Measurements from ENCODE around the gene MAGT1.

MAGT1 gene

GRCh38 chrX:77894921-77895886 is at the start of gene MAGT1:
Gene MAGT1, minus strand, starts transcription at chrX:77895435. Its CDS starts 25 bp downstream, at chrX:77895410.
- CTCF ChIA-PET: interaction anchor here (0.6 to 1.0 kb wide), 3 partner anchors 17 to 413 kb away, joined by 3 read pairs; no protein-coding TSS in a partner anchor
- H3K36me3 ChIP-seq (ENCODE audit: control insufficient read depth in 2 of 2, insufficient read depth in 1 of 2, low read length in 2 of 2): peaks cover 0 to 12% of the 10 kb centered on the region in 2 experiments; a peak in 2 of 3 replicates
- peak within 1 kb of the TSS; percentile 72 for H3K4me3 ChIP-seq (ENCODE audit: low read depth, low read length)
- H3K27ac ChIP-seq (ENCODE audit: extremely low read depth, low read depth, low read length): peak within 1 kb of the TSS; percentile 84
- H3K4me1 ChIP-seq (ENCODE audit: control insufficient read depth, insufficient read depth, low read length): no peaks in the 10 kb centered on the region
- POLR2A ChIA-PET: interaction anchor here (0.5 to 1.0 kb wide), 4 partner anchors 10 to 122 kb away, joined by 3 to 5 read pairs (median 4); no protein-coding TSS in a partner anchor
- no peaks in the 10 kb centered on the region for H3K9me3 ChIP-seq (ENCODE audit: control insufficient read depth, insufficient read depth, low read depth, low read length)
- TF ChIP-seq ZNF114 (tag by site-specific recombination; IDR thresholded peaks at IDR 0.05): no peak
- TF ChIP-seq ZNF18 (tag by site-specific recombination; IDR thresholded peaks at IDR 0.05): no peak
- TF ChIP-seq ZNF558 (tag by site-specific recombination; IDR thresholded peaks at IDR 0.05): no peak
- no peak for TF ChIP-seq ZNF521 (tag by site-specific recombination; IDR thresholded peaks at IDR 0.05)
- no peak for TF ChIP-seq IKZF3 (tag by site-specific recombination; IDR thresholded peaks at IDR 0.05)
- no peak for TF ChIP-seq SCRT2 (tag by site-specific recombination; IDR thresholded peaks at IDR 0.05)
- no peak for TF ChIP-seq BCL6B (tag by site-specific recombination; IDR thresholded peaks at IDR 0.05)
- TF ChIP-seq ZSCAN5A (tag by site-specific recombination; IDR thresholded peaks at IDR 0.05): no peak
- TF ChIP-seq KLF7 (tag by site-specific recombination; IDR thresholded peaks at IDR 0.05; ENCODE audit: borderline replicate concordance): 0 out of 2 replicates have a peak, but pooled peaks have one; percentile 48
- TF ChIP-seq ZNF624 (tag by site-specific recombination; IDR thresholded peaks at IDR 0.05): no peak
- TF ChIP-seq KLF1 (tag by site-specific recombination; IDR thresholded peaks at IDR 0.05): 0 out of 2 replicates have a peak, but pooled peaks have one; percentile 9
- TF ChIP-seq REST (tag by site-specific recombination; IDR thresholded peaks at IDR 0.05): no peak
- no peak for TF ChIP-seq TRIM28 (IDR thresholded peaks at IDR 0.05; ENCODE audit: borderline replicate concordance, low read length)
- no peak for TF ChIP-seq BCL11B (tag by site-specific recombination; IDR thresholded peaks at IDR 0.05; ENCODE audit: low read depth)
- TF ChIP-seq ZSCAN16 (tag by site-specific recombination; IDR thresholded peaks at IDR 0.05): no peak
- TF ChIP-seq ZBTB21 (tag by site-specific recombination; IDR thresholded peaks at IDR 0.05): peak; percentile 76
- TF ChIP-seq ZSCAN18 (tag by site-specific recombination; IDR thresholded peaks at IDR 0.05): no peak
- TF ChIP-seq KLF8 (tag by site-specific recombination; IDR thresholded peaks at IDR 0.05): no peak
- no peak for TF ChIP-seq ZNF76 (tag by site-specific recombination; IDR thresholded peaks at IDR 0.05; ENCODE audit: borderline replicate concordance, low read depth)
- TF ChIP-seq ZBTB48 (tag by site-specific recombination; IDR thresholded peaks at IDR 0.05): peak; percentile 49; the same call in 1 of the 2 replicates
- TF ChIP-seq ZNF513 (tag by site-specific recombination; IDR thresholded peaks at IDR 0.05): no peak
- TF ChIP-seq ZNF549 (tag by site-specific recombination; IDR thresholded peaks at IDR 0.05): no peak
- TF ChIP-seq ZSCAN30 (tag by site-specific recombination; IDR thresholded peaks at IDR 0.05): no peak
- no peak for TF ChIP-seq KLF16 (tag by site-specific recombination; IDR thresholded peaks at IDR 0.05)
- TF ChIP-seq GLI2 (tag by site-specific recombination; IDR thresholded peaks at IDR 0.05; ENCODE audit: borderline replicate concordance, low read depth): no peak
